HG03558 (cell line): Measurements from ENCODE around the gene COL7A1.
A peak's percentile ranks its signal among the peaks of the same experiment; 100 is the strongest.

ENCODE experiments used
- ATAC-seq: cut with Tn5 transposase; IDR thresholded peaks from one replicate; pipeline ENCODE4 v1.9.1; 2021; ENCODE audit warnings: moderate number of reproducible peaks; ENCODE audit not compliant: unreplicated experiment; ENCODE audit errors: extremely low read depth

COL7A1 gene

DNA sequence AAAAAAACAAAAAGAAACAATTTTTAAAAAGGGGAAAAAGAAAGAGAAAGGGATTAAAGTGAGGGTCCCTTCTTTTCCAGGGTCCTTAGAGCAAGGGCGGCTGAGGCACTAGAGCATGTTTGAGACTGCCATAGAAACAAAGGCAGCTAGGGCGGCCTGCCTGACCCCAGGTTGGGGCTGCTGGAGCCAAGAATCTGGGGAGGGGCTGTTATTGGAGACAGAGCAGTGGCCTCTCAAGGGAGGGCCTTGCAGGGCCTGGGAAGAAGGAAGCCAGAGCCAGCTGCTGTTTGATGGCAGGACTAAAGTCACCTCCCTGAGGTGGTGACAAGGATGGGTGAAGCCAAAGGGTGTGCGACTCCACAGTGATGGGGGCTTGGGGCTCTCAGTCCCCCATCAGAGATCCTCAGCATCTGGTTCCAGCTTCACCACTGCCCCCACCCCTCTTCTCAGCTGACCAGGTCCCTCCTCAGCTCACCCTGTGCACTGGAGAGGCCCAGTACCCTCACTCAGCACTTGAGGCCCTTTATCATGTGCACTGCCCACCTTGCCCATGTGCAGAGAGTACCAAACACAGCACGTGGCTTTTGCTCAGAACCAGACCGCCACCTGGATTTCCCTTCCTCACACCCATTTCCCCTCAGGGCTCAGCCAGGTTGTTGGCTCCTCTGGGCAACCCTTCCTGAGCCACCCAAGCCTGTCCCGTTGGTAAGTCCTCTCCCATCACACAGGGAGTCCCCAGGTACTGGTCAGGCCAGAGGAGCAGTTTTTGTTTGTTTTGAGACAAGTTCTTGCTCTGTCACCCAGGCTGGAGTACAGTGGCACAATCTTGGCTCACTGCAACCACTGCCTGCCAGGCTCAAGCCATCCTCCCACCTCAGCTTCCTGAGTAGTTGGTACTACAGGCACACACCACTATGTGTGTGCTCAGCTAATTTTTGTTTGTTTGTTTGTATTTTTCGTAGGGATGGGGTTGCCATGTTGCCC is 24.7 kb upstream of the COL7A1 start:
- ATAC-seq: no peak

GRCh38 chr3:48617559-48617958 is 22.4 kb upstream of the COL7A1 start:
- ATAC-seq: no peak

- no peak for ATAC-seq
Measured at GRCh38 chr3:48614044-48614443, 18.9 kb upstream of the COL7A1 start.

DNA sequence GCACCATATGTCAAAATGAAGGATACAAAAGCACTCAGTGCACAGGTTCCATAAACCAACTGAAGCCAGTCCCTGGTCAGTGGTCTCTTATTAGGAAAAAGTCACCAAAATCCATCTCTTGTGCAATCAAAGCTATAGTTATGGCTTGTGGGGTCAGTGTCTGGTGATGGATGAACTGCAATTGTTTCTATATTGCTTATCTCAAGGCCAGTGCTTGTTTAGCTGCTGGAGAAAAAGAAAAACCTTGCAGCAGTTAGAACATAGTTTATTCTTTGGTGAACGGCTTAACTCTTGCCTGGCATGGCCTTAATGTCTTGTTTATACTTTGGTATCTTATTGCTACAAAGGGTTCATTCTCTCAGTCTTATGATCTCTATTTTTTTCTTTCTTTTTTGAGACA is 17.2 kb upstream of the COL7A1 start:
- ATAC-seq: no peak

DNA sequence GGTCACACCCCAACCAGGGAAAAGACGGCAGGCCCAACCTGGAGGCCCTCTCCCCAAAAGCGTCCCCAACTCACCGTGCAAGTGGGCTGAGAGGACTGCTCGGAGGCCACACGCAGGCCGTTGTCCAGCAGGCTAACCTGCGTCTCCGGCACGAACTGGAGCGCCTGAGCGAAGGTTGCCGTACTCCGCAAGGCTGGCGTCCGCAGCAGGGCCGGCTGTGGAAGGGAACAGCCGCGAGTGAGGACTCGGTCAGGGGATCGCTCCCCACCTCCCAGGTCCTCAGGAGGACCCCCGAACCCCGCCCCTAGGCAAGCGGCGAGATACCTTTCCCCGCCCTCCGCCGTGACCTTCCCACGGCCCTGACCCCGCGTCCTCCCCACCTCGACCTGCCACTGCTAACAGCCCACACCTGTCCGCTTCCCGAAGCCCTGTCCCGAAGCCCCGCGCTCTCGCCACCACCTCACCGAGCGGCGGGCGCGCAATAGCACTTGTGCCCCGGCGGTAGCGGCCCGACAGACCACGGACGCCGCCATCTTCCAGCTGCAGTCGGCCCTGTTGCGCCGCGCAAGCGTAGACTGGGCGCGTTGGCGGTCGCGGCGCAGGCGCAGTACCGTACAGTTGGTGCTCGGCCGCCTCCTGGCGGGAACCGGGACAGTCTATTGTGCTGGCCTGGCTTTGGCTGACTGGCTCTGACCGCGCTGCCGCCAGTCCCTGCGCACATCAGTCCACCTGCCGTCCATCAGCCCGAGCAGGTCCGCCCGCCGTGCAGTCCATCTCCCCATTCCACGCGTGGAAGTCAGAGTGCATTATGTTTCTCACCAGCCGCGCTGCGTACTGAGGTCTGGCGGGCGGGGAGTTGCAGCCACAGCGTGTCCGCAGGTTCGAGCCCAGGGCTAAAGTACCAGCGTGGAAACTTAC is 14.2 kb upstream of the COL7A1 start, which contains the start of gene UQCRC1:
Gene UQCRC1, minus strand, starts transcription at position 559 of the 918 bp plus-strand sequence. Its CDS starts 26 bp downstream, at position 533.
- ATAC-seq: peak; percentile 95

DNA sequence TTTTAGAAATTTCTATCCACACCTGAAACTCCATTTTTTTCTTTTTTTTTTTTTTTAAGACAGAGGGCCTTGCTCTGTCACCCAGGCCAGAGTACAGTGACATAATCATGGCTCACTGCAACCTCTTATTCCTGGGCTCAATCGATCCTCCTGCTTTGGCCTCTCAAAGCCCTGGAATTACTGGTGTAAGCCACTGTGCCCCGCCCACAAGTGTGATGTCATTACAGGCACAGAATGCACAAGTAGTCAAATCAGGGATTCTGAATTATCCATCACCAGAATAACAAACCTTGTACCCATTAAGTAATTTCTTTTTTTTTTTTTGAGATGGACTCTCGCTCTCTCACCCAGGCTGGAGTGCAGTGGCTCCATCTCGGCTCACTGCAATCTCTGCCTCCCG is 12.4 kb upstream of the COL7A1 start:
- no peak for ATAC-seq

GRCh38 chr3:48601622-48601994 is 6.5 kb upstream of the COL7A1 start:
- ATAC-seq: no peak

DNA sequence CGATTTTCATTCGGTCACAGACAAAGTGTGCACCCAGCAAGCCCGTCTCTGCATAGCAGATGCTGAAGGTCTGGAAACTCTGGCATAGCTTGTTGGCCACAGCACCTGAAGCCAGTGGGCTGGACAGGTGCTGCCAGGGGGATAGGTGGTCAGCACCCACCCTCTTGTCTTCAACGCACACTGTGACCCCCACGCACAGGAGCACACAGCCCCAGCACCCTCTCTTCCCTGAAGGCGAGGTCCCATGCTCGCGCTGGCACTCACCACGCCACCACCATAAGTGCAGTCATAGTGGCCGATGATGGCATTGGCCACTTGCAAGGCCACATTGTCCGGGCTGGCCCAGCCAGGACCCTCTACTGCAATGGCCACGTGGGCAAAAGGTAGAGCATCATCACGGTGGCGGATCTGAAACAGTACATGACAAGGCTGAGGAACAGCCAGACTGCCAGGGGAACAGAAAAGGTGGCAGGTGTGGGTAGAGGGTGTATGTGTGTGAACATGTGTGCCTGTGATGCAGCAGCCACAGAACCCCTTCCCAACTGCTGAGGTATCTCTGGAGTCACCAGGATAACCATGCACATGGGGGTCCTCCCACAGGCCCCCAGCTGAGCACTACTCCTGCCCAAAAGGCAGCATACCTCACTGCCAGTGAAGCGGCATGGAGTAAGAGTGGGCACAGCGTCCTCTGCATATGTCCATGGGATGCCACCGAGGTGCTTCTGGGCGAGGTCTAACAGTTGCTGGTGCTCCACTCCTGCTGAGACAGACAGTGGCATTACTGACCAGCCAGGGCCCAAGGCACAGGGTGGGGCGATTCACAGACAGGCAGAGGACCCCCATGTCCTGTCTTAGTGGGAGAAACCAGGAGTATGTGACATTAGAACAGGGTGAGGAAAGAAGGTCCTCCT is 5.8 kb upstream of the COL7A1 start:
- ATAC-seq: no peak

DNA sequence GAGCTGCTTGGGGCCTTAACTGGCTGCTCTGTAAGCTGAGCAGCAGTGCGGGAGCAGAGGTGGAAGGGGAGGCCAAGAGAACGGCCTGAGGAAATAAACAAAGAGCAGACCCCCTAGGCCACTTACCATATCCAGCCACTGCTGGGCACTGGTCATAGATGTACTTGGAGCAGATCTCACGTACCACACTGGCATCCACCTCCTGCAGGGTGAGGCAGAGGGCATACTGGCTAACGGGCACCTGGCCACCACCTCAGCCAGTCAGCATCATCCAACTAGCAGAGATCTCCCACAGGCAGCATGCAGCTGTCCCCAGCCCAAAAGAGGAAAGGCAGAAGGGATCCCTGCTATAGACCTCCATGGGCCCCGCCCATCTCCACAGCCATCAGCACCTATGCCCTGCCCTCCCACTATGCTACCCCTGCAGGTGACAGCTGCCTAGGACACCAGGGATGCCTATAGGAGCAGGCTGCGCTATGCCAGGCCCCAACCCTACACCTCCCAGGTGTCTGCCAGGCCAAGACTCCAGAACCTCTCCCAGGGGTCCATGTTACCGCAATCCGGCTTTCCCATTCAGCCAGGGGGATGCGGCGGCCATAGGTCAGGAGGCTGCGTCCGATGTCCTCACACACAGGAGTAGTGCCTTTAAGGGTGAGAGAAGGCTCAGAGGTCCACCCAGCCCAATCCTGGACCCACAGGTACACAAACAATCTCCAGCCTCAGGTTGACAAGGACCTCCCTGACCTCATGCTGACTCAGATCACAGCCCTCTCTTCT is 4.6 kb upstream of the COL7A1 start:
- ATAC-seq: no peak

- no peak for ATAC-seq
Measured at GRCh38 chr3:48599077-48599501, 4.0 kb upstream of the COL7A1 start.

- no peak for ATAC-seq
Measured at GRCh38 chr3:48598323-48599076, 3.4 kb upstream of the COL7A1 start.

DNA sequence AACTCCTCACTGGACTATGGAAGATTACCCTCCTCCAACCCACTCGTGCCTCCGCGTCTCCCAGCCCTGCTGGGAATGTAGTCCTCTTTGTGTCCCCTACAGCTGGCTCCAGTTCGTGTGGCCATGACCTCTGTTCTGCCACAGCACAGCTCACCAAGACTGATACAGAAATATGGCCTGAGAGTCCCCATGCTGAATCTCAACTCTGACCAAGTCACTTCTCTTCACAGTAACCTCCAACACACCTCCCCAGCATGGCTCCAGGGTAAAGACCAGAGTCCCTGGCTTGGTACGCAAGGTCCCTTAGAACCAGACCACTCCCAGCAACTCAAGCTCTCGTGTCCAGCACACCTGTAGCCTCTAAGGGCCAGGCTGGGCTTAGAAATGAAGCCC is 2.3 kb upstream of the COL7A1 start:
- no peak for ATAC-seq

DNA sequence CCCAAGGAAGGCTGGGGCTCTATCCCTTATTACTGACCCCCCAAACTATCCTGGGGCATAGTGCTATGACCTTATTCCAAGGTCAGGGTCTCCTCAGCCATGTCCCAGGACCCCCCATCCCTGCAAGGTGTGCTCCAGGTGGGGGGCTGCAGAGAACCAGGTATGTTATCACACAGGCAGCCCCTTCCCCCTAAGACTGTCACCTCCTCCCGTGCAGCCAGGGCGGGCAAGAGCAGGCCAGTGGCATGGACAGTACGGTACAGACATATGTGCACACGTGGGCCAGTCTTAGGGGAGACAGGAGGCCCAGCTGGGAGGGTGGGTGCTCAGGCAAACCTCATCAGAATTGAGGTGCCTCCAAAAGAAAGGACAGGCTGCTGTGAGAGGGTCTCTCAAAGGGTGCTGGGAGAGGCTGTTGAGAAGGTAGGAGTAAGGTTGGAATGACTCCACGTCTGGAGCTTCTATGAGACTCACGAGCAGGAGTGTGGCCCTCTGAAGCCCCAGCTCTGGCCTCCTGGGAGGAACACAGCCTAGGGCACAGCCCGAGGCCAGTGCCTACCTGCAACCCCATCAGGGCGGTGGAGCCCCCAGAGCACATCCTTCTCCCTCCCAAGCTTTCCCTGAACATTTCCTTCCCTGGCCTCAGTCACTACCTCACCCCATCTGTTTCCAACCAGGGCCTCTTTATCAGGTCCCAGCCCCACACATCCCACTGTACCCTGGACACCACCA is 1.7 kb upstream of the COL7A1 start:
- ATAC-seq: no peak

DNA sequence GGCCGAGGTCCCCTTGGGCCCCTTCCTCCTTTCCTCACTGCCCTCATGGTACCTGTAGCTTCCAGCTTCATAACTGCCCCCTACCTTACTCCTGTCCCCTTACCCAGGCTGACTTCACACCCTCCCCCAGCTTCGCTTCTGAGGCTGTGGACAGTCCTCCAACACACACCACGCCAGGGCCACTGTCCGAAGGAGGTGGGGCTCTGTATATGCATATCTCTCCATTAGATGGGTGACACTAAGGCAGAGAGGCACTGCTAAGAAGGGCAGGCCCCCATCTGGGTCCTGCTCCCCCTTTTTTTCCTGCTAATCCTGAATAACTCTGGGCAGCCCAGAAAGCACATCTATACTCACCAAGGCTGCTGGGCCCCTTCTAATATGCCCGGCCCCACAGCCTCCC is 1.0 kb upstream of the COL7A1 start:
- ATAC-seq: no peak

GRCh38 chr3:48595526-48596121 is 495 bp upstream of the COL7A1 start:
- ATAC-seq: no peak

DNA sequence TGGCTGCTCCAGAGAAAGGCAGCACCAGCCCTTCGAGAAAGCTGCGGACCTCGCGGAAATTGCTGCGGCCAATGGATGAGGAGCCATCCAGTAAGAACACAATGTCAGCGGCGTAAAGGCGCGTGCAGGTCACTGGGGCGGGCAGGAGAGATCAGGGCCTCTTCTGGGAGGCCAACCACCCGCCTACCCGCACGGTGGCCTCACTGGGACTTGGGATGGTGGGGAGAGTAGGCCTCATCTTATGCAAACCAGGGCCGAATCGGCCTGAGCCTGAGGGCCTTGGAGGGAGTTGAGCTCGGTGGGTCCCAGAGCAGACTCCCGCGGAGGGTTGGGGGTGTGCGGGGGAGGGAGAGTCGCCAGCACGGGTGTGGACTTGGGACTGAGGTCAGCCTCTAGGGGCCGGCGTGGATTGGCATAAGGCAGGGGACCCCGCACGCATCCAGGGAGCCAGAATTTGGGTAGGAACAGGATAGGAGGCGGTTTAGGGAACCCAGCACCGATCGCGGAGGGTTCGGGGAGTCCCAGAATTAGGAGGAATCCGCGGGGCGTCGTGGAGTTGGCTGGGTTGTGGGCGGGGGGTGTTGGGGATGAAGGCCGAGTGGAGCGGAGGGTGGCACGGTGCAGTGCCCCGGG is 596 bp downstream of the COL7A1 start:
- ATAC-seq: no peak

GRCh38 chr3:48593337-48593736 is 1.8 kb downstream of the COL7A1 start:
- ATAC-seq: no peak
